Measurements from ENCODE around the gene SOCS6.
"Not testable (repeated sequence)": the region's sequence is repeated elsewhere in the genome, so short reads cannot be mapped to it uniquely, and the experiment has no call there.

Gene SOCS6

DNA sequence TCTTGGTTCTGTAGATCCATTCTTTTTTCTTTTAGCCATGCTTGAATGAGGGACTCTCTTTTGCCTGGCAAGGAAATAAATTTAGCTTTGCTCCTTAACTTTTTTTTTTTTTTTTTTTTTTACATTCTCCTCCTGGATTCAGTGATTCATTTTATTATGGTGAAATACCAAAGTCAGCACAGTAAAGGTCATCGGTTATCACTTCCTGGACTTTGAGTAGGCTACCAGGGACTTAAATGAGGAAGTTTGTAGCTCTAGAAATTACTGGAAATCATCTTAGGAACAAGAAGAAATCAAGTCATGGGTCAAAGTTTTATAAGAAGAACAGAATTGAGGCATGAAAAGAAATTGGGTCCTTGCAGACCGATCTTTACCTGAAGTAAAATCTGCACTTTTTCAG, 75.0 kb downstream of the SOCS6 start:
- DNase-seq, result no peak

DNA sequence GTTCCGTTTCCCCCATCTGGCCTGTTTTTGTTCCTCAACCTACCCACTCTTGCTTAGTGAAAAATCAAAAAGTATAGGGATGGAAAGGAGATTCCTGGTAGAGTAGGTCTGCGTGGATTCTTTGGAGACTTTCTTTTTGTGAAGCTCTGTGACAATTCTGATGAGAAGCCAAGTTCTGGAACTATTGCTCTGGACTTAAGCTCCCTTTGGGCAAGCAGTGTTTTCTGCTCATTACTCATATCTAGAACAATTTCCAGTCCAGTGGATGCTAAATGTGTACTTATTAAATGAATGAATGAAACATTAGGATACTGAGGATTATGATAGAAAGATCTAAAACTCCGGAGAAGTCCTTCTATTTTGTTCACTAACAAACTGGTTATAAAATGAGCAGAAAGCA, 76.5 kb downstream of the SOCS6 start:
- no peak for DNase-seq

DNA sequence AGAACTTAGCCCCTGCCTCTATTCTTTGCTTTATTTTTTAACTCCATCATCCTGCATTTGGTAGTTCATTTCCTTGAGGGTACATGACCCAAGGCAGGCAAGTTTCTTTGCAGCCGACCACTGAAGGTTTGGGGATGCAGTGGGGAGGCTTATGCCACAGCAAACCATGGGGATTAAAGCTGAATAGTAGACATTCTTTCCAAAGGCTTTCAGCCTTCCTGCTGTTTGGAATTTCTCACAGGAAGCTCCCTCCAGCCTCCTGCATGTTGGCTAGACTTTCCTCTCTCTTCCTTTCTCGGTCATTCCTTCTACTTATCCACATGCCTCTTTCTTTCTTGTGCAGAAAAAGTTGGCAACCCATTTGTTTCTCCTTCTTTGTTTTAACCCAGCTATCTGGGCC, 77.3 kb downstream of the SOCS6 start:
- no peak for DNase-seq

DNA sequence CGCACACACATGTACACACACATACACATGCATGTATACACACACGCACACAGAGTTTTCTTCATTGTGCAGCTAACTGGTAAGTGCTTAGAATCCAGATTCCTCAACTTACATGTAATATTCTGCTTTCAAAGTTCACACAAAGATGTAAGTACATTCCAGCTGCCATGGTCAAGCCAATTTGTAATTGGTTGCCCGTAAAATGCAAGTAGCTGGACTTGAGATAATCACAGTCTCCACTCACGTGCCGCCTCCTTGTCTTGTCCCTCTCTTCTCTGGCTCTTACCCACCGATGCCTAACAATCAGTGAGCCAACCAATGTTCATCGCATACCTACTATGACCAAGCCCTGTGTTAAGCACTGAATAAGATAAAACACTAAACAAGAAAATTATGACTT, 77.8 kb downstream of the SOCS6 start:
- no peak for DNase-seq

DNA sequence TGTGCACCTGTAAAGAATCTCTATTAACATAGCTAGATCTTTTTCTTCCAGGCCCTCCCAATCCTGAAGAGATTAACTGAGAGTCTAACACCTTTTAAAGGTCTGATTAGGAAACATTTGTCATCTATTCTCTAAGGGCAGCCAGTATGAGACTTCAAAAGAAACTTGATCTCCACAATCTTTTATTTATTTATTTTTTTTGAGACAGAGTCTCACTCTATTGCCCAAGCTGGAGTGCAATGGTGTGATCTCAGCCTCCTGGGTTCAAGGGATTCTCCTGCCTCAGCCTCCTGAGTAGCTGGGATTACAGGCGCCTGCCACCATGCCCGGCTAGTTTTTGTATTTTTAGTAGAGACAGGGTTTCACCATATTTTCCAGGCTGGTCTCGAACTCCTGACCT, 78.5 kb downstream of the SOCS6 start:
- DNase-seq, result not testable (repeated sequence)

DNA sequence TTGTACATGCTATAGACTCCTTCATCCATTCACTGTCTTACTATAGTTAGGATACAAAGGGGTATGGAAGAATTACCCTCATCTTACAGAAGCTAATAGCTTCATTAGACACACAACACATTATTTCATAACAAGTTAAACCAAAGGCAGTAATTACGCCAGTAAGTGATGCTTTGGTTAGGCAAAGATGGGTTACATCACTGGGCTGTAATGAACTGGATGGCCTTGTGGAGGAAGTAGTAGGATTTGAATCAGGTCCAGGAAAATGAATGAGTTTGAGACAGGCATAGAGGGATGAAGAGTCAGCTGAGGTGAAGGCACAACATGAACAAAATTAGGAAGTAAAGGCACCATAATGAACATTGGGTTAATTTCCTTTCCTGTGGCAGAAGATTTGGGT, 80.1 kb downstream of the SOCS6 start:
- DNase-seq, result no peak

DNA sequence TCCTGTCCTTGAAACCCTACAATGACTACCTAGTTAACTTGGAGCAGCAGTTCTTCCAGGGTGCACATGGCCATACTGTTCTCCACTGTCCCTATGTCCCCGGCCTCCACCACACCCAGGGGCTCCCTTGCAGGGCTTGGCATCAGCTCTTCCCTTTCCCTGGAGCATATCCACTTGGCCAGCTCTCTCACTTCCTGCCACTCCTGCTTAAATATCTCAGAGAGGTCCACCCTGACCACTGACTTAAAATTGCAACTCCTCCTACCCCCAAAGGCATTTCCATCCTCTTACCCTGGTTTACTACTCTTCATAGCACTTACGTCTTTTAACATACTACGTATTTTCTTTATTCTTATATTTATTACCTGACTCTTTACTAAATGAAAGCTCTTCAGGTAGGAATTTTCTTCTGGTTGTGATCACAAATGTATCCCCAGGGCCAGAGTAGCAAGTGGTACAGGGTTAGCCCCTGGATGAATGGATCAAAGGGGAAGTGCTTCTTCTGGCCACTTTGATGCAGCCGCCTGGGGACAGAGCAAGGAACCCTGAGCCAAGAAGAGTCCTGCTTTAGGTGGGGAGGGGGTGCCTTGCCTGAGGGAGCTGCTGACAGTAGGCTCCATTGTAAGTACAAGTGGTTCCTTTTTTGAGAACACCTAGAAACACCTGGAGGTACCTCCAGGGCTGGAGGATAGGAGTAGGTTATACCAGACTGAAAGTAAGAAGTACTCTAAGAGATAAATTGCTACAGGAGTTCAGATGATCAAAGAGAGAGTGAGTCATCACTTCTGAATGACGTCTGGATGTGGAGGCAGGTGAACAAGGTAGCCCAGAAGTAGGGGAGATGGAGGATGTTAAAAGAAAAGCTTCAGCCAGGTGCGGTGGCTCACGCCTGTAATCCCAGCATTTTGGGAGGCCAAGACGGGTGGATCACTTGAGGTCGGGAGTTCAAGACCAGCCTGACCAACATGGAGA, 82.2 kb downstream of the SOCS6 start:
- no peak for DNase-seq

DNA sequence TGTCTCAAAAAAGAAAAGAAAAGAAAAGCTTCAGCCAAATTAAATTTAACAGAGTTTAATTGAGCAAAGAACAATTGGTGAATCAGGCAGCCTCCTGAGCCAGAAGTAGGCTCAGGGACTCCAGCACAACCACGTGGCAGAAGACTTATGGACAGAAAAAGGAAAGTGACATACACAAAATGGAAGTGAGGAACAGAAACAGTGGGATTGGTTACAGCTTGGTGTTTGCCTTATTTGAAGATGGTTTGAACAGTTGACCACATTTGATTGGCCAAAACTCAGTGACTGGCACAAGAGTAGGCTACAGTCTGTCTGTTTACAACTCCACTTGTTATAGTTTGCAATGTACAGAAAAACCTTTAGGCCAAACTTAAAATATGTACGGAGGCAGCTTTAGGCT, 83.1 kb downstream of the SOCS6 start:
- no peak for DNase-seq

DNA sequence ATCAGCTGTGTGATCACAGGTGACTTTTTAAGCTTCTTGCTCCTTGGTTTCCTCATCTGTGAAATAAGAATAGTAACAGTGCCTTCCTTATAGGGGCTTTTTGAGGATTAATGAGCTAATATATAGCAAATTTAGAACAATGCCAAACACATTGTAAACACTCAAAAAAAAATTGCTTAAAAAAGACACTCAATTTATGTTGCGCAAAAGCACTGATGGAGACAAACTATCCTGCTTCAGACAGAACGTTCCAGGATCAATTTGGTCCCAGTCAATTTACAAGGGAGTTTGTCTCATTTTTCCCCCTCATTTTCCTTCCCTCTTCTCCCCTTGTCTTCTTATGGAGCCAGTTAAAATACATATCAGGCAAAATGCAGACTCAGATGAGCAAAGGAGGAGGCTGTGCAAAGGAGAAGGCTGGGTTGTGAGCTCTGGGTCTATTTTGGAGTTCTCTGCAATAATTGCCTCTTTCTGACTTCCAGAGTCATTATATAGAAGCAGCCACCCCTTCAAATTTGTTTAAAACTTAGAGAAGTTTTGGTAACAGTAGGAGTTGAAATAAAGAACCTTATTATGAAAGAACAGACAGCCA, 83.7 kb downstream of the SOCS6 start:
- no peak for DNase-seq

DNA sequence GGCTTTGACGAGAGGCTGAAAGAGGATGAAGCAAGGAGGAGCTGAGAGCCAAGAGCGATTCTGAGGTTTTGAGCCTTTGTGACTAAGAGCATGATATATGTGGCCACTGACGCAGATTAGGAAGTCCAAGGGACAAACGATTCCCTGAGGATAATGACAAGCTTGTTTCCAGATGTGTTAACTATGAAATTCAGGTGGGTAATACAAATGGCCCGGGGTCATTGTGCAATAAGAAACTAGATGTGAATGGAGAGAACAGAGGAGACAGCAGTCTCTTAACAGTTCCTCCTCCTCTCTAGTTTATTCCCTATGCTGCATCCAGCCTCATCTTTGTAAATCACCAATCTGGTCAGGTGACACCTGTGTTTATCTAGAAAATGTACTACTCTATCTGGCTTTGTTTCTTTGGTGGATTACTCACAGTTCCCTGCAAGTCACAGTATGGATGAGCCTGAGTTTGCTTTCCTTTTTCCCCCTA, 84.2 kb downstream of the SOCS6 start:
- DNase-seq, result no peak

DNA sequence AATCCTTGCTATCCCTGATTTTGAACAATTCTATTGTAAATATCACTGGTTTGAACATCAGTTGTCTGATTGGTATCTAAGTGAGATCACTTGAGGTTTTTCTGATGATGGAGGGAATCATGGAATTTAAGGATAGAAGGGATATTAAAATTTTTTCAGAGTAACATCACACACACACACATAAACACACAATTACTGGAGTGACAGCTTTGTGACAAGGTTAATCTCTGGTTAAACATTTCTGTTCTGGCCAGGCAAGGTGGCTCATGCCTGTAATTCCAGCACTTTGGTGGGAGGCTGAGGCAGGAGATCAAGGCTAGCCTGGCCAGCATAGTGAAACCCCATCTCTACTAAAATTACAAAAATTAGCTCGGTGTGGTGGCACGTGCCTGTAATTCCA, 85.3 kb downstream of the SOCS6 start:
- no peak for DNase-seq

DNA sequence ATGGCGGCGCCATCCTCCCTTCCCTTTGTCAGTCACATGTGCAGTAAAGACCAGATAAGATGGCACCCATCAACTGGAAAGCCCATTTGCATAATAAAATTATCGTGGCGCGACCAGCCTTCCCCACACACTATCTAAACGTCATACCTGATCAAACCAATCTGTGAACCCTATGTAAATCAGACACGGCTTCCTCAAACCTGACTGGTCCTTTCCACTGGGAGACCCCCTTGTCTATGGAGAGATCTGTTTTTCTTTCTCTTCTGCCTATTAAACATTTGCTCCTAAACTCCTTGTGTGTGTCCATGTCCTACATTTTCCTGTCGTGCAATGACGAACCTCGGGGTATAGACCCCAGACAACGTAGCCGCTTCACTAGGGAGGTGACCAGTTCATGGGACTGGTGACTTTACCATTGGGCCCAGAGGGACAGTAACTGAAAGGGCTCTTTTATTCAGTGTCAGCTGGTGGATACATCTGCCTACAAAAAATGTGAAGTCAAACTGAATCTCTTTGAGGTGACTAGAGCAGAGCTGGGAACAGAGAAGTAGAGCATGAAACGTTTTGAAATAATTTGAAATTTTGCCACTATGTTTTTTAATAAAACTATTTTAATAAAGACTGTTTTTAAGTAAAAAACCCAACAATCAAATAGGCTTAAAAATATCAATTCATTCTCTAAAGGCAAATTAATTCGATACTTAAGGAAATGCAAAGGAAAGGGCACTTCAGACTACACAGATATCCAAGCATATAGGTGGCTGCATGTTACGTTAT, 87.5 kb downstream of the SOCS6 start:
- DNase-seq, result no peak

DNA sequence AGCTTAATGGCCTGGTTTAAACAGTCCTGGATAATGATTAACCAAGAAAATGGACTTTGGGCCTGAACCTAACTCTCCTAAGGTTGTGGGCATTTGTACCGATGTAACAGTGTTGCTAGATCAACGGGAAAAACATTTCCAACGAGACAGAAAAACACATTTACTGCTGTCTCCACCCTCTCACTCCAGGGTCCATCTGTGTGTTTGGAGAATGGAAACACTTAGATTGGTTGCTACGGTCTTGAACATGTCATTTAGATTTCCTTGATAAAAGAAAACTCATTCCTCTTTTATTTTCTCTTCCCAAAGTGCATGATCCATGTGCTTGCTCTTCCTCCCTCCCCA, 88.0 kb downstream of the SOCS6 start:
- no peak for DNase-seq

DNA sequence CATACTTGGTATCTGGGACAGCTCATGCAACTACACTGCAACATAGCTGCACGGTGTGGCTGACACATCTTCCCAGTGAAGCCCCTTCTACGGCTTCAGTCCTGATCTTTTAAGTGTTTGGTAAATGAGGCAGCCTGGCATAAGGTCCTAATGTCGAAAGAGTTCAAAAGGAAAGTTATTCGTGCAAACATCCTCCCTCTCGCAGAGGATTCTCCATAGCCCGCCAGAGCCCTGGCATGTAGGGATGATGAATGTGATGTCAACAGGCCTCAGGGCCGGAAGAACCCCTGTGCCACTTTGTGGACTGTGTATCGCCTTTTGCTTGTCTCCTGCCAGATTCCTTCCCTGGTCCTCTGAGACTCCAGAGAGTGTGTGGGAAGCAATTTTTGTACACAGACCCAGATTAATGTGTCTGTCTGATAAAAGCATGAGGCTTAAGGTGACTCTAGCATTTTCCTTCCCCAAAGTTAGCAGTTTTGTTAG, 88.5 kb downstream of the SOCS6 start:
- no peak for DNase-seq

DNA sequence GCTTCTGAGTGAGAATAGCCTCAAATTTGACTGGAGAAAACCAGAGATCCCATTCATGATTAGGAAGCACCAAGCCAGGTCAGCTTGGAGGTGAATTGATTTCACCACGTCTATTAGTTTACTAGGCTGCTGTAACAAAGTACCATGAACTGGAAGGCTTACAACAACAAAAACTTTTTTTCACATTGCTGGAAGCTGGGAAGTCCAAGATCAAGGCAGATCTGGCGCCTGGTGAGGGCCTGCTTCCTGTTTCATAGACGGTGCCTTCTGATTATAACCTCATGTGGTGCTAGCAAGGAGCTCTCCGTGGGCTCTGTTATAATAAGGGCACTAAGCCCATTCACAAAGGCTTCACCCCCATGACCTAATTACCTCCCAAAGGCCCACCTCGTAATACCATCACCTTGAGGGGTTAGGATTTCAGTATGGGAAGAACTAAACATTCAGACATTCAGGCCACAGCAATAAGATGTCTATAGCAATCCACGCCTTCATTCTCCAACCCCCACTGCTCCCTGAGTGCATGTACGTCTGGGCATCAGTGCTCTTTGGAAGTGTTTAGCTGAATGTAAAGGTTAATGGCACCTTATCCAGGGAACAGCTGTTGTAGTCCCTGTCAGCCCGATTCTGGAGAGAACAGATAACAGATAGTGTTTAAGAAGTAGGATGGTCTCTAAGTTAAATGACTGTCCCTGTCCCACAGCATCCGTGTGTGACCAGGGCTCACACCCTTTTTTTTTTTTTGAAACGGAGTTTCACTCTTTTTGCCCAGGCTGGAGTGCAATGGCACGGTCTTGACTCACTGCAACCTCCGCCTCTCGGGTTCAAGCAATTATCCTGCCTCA, 89.2 kb downstream of the SOCS6 start:
- no peak for DNase-seq
